Measurements from ENCODE around the gene SGCG. TPM values are rescaled to one million over a fixed set of nuclear protein-coding genes. Genes with fewer than 3 reads are reported as not detected.

Gene SGCG
- total and polyA plus RNA-seq, 8 donors = 0.14 to 0.25 (median 0.15) TPM; not detected in 5

- Histone ChIP-seq H3K9me3 (no peaks in the 10 kb centered on the region), H3K4me1 (no peaks in the 10 kb centered on the region), H3K27ac (no peak overlapping the region), H3K27me3 (no peaks in the 10 kb centered on the region), H3K4me3 (no peak overlapping the region), H3K36me3 (no peaks in the 10 kb centered on the region)
- ATAC-seq = no peak
- TF ChIP-seq CTCF (IDR thresholded peaks at IDR 0.05) = no peak
- FAIRE-seq = no peak
- DNase-seq = no peak
- intact Hi-C loops (cut with DNase I) = no loop called here
- 97 to 99% methylated on average over 6 of the region's 6 CpGs for WGBS, 2 donors
Measured at GRCh38 chr13:23367907-23368306, 187.1 kb downstream of the SGCG start.

- no peak for FAIRE-seq
- H3K4me3 ChIP-seq = no peak overlapping the region
- intact Hi-C loops (cut with DNase I) = no loop called here
- ATAC-seq = no peak
- no peaks in the 10 kb centered on the region for H3K27me3 ChIP-seq
- H3K27ac ChIP-seq = no peak overlapping the region
- WGBS, 2 donors = 51 to 53% methylated on average over 5 of the region's 5 CpGs
- no peaks in the 10 kb centered on the region for H3K36me3 ChIP-seq
- no peak for TF ChIP-seq CTCF (IDR thresholded peaks at IDR 0.05)
- no peaks in the 10 kb centered on the region for H3K4me1 ChIP-seq
- DNase-seq = no peak
- H3K9me3 ChIP-seq = no peaks in the 10 kb centered on the region
Measured at GRCh38 chr13:23372264-23372906, 191.6 kb downstream of the SGCG start.
